Lower lobe of right lung (tissue), 2 donors: ENCODE data around the gene IL17RC. TPM values are rescaled to one million over a fixed set of nuclear protein-coding genes. Genes with fewer than 3 reads are reported as not detected.
A peak's percentile ranks its signal among the peaks of the same experiment; 100 is the strongest.

Experiments used
- ATAC-seq, 2 donors: fragments of 200-7000 bp; cut with Tn5 transposase; one replicate each; pipeline ENCODE4 v1.9.1; 2020 to 2022; ENCODE audit warnings: mild to moderate bottlenecking in 2 of 2, moderate library complexity in 2 of 2
- DNase-seq: peaks from one replicate; pipeline ENCODE4 v3.0.0-alpha.2; 2020
- H3K27ac ChIP-seq: fragments of 200-600 bp; one replicate; pipeline ENCODE4 v1.8.0; 2022
- H3K27me3 ChIP-seq: fragments of 200-600 bp; one replicate; pipeline ENCODE4 v1.8.0; 2022; ENCODE audit warnings: low read depth
- H3K36me3 ChIP-seq: fragments of 200-600 bp; one replicate; pipeline ENCODE4 v1.8.0; 2022; ENCODE audit warnings: mild to moderate bottlenecking
- H3K4me1 ChIP-seq: fragments of 200-600 bp; one replicate; pipeline ENCODE4 v1.8.0; 2022
- H3K4me3 ChIP-seq: fragments of 200-600 bp; one replicate; pipeline ENCODE4 v1.8.0; 2022; ENCODE audit warnings: mild to moderate bottlenecking
- H3K9me3 ChIP-seq: fragments of 200-600 bp; one replicate; pipeline ENCODE4 v1.8.0; 2022
- CTCF ChIP-seq: fragments of 200-600 bp; IDR thresholded peaks from one replicate; pipeline ENCODE4 v1.8.0; 2022; ENCODE audit warnings: antibody characterized with exemption, mild to moderate bottlenecking
- intact Hi-C: fragments of 100-400 bp; cut with DNase I; formaldehyde crosslinking; loops from one replicate; pipeline ENCODE4 v1.11.0; 2022
- total RNA-seq: library from RNA; stranded (reverse); fragmentation: NEBNext Ultra II Directional; extraction: Animal tissue kit (Norgen Biotek cat#: 25700); gene quantifications from one replicate; pipeline ENCODE4 v1.2.1, GENCODE V29; 2021
- donor health status: DM: no; HTN: yes; CAD: no; lungs with severe emphysema.

Gene IL17RC
- total RNA-seq, 1 donor from 2014 or later: 27.2 TPM

- Histone ChIP-seq H3K9me3 (no peaks in the 10 kb centered on the region), H3K36me3 (peaks cover 54% of the 10 kb centered on the region), H3K4me1 (no peaks in the 10 kb centered on the region), H3K4me3 (no peak overlapping the region), H3K27ac (no peak overlapping the region), H3K27me3 (no peaks in the 10 kb centered on the region)
- intact Hi-C loops: no loop called here
- no peak for ATAC-seq
- TF ChIP-seq CTCF: no peak
- no peak for DNase-seq
Observed at GRCh38 chr3:9942164-9942563, 25.3 kb downstream of the IL17RC start.

- H3K4me3 ChIP-seq: no peak overlapping the region
- ATAC-seq: no peak
- H3K27me3 ChIP-seq: no peaks in the 10 kb centered on the region
- H3K36me3 ChIP-seq: peaks cover 45% of the 10 kb centered on the region
- no peak for TF ChIP-seq CTCF
- DNase-seq: no peak
- H3K27ac ChIP-seq: no peak overlapping the region
- peaks cover 5% of the 10 kb centered on the region for H3K4me1 ChIP-seq
- intact Hi-C loops: no loop called here
- no peaks in the 10 kb centered on the region for H3K9me3 ChIP-seq
Observed at GRCh38 chr3:9942934-9943690, 26.2 kb downstream of the IL17RC start.

- Histone ChIP-seq H3K36me3 (peaks cover 35% of the 10 kb centered on the region), H3K27ac (no peak overlapping the region), H3K4me3 (no peak overlapping the region), H3K4me1 (peaks cover 5% of the 10 kb centered on the region), H3K9me3 (no peaks in the 10 kb centered on the region), H3K27me3 (no peaks in the 10 kb centered on the region)
- no peak for ATAC-seq
- intact Hi-C loops: no loop called here
- no peak for DNase-seq
- no peak for TF ChIP-seq CTCF
Observed at GRCh38 chr3:9944271-9944670, 27.4 kb downstream of the IL17RC start.

GRCh38 chr3:9945358-9945757 is 28.5 kb downstream of the IL17RC start:
- DNase-seq: no peak
- no peaks in the 10 kb centered on the region for H3K9me3 ChIP-seq
- no peak overlapping the region for H3K4me3 ChIP-seq
- no peak for TF ChIP-seq CTCF
- H3K27ac ChIP-seq: no peak overlapping the region
- peaks cover 5% of the 10 kb centered on the region for H3K4me1 ChIP-seq
- no peak for ATAC-seq
- H3K27me3 ChIP-seq: no peaks in the 10 kb centered on the region
- peaks cover 32% of the 10 kb centered on the region for H3K36me3 ChIP-seq
- intact Hi-C loops: no loop called here

- no peaks in the 10 kb centered on the region for H3K9me3 ChIP-seq
- peaks cover 9% of the 10 kb centered on the region for H3K4me1 ChIP-seq
- peak; percentile 77 for TF ChIP-seq CTCF
- H3K4me3 ChIP-seq: peak overlapping the region; percentile 60
- intact Hi-C loops: no loop called here
- H3K27ac ChIP-seq: peak overlapping the region; percentile 80
- peak; percentile 95 for DNase-seq
- peak; percentile 94 for ATAC-seq
- peaks cover 25% of the 10 kb centered on the region for H3K36me3 ChIP-seq
- H3K27me3 ChIP-seq: no peaks in the 10 kb centered on the region
Observed at GRCh38 chr3:9946112-9947024, 29.5 kb downstream of the IL17RC start.
